OCI-LY1 (cell line): ENCODE measurements around the gene ZNF346.

Experiments used
- H2AFZ ChIP-seq: fragments of 200-600 bp; sonication (generic), shearing (Covaris generic); 2 replicates; pipeline ENCODE4 v1.6.0; 2014; ENCODE audit warnings: antibody characterized with exemption, mild to moderate bottlenecking, low read length
- H3F3A ChIP-seq: fragments of 200-600 bp; sonication (generic), shearing (Covaris generic); 2 replicates; pipeline ENCODE4 v1.6.0; 2014; ENCODE audit warnings: mild to moderate bottlenecking, antibody characterized with exemption, low read length, moderate library complexity; ENCODE audit not compliant: insufficient read depth
- H3K27ac ChIP-seq: fragments of 200-600 bp; sonication (generic); 2 replicates; pipeline ENCODE4 v1.5.1; 2014; ENCODE audit warnings: low read length, mixed run types, mild to moderate bottlenecking, low read depth; ENCODE audit not compliant: poor library complexity, severe bottlenecking
- H3K27me3 ChIP-seq: fragments of 200-600 bp; sonication (generic); 2 replicates; pipeline ENCODE4 v1.6.0; 2014; ENCODE audit warnings: antibody characterized with exemption, mild to moderate bottlenecking, low read length, moderate library complexity; ENCODE audit not compliant: insufficient read depth
- H3K36me3 ChIP-seq: fragments of 200-600 bp; sonication (generic); 2 replicates; pipeline ENCODE4 v1.6.1; 2014; ENCODE audit warnings: mild to moderate bottlenecking, antibody characterized with exemption, low read length, moderate library complexity, mixed read lengths; ENCODE audit not compliant: insufficient read depth
- H3K4me1 ChIP-seq: fragments of 200-600 bp; sonication (generic); 2 replicates; pipeline ENCODE4 v1.5.1; 2014; ENCODE audit warnings: mild to moderate bottlenecking, low read length, moderate library complexity; ENCODE audit not compliant: insufficient read depth, severe bottlenecking
- H3K4me2 ChIP-seq: fragments of 200-600 bp; sonication (generic), shearing (Covaris generic); 2 replicates; pipeline ENCODE4 v1.6.1; 2014; ENCODE audit warnings: low read length
- H3K4me3 ChIP-seq: fragments of 200-600 bp; sonication (generic); 2 replicates; pipeline ENCODE4 v1.5.1; 2014; ENCODE audit warnings: low read length, low read depth, mild to moderate bottlenecking, mixed read lengths; ENCODE audit not compliant: poor library complexity, severe bottlenecking
- H3K79me2 ChIP-seq: fragments of 200-600 bp; shearing (Covaris generic); 2 replicates; pipeline ENCODE4 v1.6.1; 2016; ENCODE audit warnings: mixed run types, low read length, mixed read lengths; ENCODE audit not compliant: insufficient read depth
- H3K9ac ChIP-seq: fragments of 200-600 bp; sonication (generic), shearing (Covaris generic); 2 replicates; pipeline ENCODE4 v1.6.1; 2014; ENCODE audit warnings: mild to moderate bottlenecking, low read length, mixed read lengths
- H3K9me2 ChIP-seq: fragments of 200-600 bp; sonication (generic), shearing (Covaris generic); 2 replicates; pipeline ENCODE4 v1.6.1; 2014; ENCODE audit warnings: low read depth, mild to moderate bottlenecking, low read length, mixed read lengths
- H3K9me3 ChIP-seq: fragments of 200-600 bp; shearing (Covaris generic); 2 replicates; pipeline ENCODE4 v1.6.1; 2014; ENCODE audit warnings: low read length, mixed read lengths
- H4K20me1 ChIP-seq: fragments of 200-600 bp; sonication (generic), shearing (Covaris generic); 2 replicates; pipeline ENCODE4 v1.6.0; 2016; ENCODE audit warnings: mild to moderate bottlenecking, low read length; ENCODE audit not compliant: insufficient read depth
- EZH2 ChIP-seq: fragments of 200-600 bp; sonication (generic), shearing (Covaris generic); IDR thresholded peaks from 2 replicates; pipeline ENCODE4 v1.8.0; 2017; ENCODE audit warnings: borderline replicate concordance, mixed run types, mild to moderate bottlenecking, antibody characterized with exemption, low read length, moderate library complexity, mixed read lengths
- TF ChIP-seq, protein P1 (sequence below): fragments of 200-600 bp; sonication (generic), shearing (Covaris generic); IDR thresholded peaks from 2 replicates; pipeline ENCODE4 v1.5.1; 2017; ENCODE audit warnings: mild to moderate bottlenecking, antibody characterized with exemption, low read length, moderate library complexity, mixed read lengths

The ZNF346 gene

DNA sequence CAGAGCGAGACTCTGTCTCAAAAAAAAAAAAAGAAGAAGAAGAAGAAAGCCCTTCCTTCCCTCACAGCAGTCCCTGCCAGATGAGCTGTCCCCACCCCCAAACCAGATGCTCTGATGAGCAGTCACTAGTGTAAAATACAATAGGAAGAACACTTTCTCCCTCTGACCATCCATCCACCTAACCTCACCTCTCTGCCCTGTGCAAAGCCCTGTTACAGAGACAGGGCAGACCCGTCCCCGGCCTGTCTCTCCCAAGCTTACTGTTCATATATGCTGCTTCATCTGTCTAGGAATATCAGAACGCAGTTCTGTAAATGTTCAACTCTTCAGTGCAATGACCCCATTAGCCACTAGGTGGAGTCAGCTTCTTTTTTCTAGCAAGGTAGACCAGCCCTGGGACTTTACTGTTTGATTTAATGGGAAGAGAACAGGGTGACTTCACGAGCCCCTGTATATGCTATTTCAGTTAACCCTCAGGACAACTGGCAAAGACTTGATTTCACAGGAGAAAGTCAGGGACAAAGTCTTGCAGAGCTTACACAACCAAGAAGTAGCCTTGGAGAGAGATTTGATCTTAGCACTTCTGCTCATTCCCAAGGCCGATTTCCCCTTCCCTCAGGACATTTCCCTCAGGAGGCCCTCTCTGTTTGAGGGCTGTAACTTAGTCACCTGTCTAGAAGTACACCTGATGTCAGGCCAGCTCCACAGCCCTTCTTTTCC lies 49.3 kb downstream of the ZNF346 start:
- Histone ChIP-seq H3K79me2 (no peaks in the 10 kb centered on the region), H3K4me1 (peaks cover 24% of the 10 kb centered on the region), H3K27ac (peak overlapping the region; percentile 96), H4K20me1 (no peaks in the 10 kb centered on the region), H3F3A (0 out of 2 replicates have a peak, but pooled peaks cover 7% of the 10 kb centered on the region), H3K4me3 (peak overlapping the region; percentile 2), H3K27me3 (no peaks in the 10 kb centered on the region), H3K9ac (no peak overlapping the region), H3K4me2 (peak overlapping the region; percentile 30), H3K9me3 (no peaks in the 10 kb centered on the region), H3K36me3 (no peaks in the 10 kb centered on the region; the same call in 1 of the 2 replicates), H3K9me2 (no peaks in the 10 kb centered on the region), H2AFZ (no peak overlapping the region)
- TF ChIP-seq, protein P1, sequence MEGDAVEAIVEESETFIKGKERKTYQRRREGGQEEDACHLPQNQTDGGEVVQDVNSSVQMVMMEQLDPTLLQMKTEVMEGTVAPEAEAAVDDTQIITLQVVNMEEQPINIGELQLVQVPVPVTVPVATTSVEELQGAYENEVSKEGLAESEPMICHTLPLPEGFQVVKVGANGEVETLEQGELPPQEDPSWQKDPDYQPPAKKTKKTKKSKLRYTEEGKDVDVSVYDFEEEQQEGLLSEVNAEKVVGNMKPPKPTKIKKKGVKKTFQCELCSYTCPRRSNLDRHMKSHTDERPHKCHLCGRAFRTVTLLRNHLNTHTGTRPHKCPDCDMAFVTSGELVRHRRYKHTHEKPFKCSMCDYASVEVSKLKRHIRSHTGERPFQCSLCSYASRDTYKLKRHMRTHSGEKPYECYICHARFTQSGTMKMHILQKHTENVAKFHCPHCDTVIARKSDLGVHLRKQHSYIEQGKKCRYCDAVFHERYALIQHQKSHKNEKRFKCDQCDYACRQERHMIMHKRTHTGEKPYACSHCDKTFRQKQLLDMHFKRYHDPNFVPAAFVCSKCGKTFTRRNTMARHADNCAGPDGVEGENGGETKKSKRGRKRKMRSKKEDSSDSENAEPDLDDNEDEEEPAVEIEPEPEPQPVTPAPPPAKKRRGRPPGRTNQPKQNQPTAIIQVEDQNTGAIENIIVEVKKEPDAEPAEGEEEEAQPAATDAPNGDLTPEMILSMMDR: peak; percentile 98
- TF ChIP-seq EZH2: no peak

DNA sequence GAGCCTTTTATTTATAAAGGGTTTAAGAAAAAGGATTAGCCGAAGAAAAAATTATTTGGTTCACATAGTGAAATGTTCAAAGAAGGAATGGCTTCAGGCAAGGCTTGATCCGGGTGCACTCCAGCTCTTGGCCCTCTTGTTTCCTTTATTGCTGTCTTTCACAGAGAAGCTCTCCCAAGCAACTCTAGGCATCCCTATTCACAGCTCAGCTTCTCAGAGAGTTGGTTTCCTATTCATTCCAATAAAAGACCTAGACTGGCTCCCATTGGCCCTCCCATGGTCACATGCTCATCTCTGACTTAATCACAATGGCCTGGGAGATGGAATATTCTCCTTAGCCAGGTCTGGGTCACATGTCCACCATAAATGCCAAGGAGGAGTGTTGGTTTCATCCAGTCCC lies 54.8 kb downstream of the ZNF346 start:
- no peaks in the 10 kb centered on the region for H3K9me2 ChIP-seq
- no peaks in the 10 kb centered on the region for H4K20me1 ChIP-seq
- no peaks in the 10 kb centered on the region for H3K27me3 ChIP-seq
- H3K9ac ChIP-seq: no peak overlapping the region
- no peaks in the 10 kb centered on the region for H3K79me2 ChIP-seq
- H2AFZ ChIP-seq: no peak overlapping the region
- no peak for TF ChIP-seq EZH2
- TF ChIP-seq, protein P1: no peak
- peaks cover under 1% of the 10 kb centered on the region for H3K4me1 ChIP-seq
- no peak overlapping the region for H3K27ac ChIP-seq
- H3K36me3 ChIP-seq: no peaks in the 10 kb centered on the region
- H3K4me2 ChIP-seq: no peak overlapping the region
- H3K4me3 ChIP-seq: no peak overlapping the region
- H3K9me3 ChIP-seq: no peaks in the 10 kb centered on the region
- no peaks in the 10 kb centered on the region for H3F3A ChIP-seq

DNA sequence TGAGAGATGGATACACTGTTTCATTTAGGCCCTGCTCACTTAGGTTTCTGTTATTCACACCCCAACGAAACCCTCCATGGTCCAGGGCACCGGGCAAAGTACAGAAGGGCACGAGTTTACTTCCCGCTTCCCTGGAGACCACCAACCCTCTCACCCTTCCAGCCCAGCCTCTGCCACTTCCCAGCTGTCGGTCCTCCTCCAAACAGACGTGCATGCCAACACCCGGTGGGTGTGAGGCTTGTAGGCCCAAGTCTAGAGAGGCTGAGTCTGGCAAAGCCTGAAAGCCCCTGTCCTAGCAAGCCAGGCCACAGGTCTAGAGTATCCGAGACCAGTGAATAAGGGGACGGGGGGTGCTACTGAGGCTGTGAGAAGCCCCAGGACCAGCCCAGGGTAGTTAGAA lies 57.1 kb downstream of the ZNF346 start:
- Histone ChIP-seq H3K4me1 (no peaks in the 10 kb centered on the region), H3K79me2 (no peaks in the 10 kb centered on the region), H3K27me3 (no peaks in the 10 kb centered on the region), H3K9ac (no peak overlapping the region), H3K9me3 (no peaks in the 10 kb centered on the region), H3K9me2 (no peaks in the 10 kb centered on the region), H3K36me3 (no peaks in the 10 kb centered on the region), H3F3A (no peaks in the 10 kb centered on the region), H3K4me3 (no peak overlapping the region), H2AFZ (no peak overlapping the region), H3K27ac (no peak overlapping the region), H3K4me2 (no peak overlapping the region), H4K20me1 (no peaks in the 10 kb centered on the region)
- TF ChIP-seq EZH2: no peak
- TF ChIP-seq, protein P1: no peak
